Measurements from ENCODE around the gene FRMPD2.

- TF ChIP-seq TAF1 (IDR thresholded peaks at IDR 0.05; ENCODE audit: borderline replicate concordance, insufficient read depth, low read length) (no peak), SIN3A (IDR thresholded peaks at IDR 0.05; ENCODE audit: borderline replicate concordance, insufficient read depth, low read length) (no peak)
These were observed 8.0 kb downstream of the FRMPD2 start for GRCh38 chr10:48266528-48266927.

Measured in PFSK-1 (cell line).